Activated gamma-delta T cell treated with Interleukin-2 at 50 U/mL for 16 hours (primary cell): ENCODE data around the gene RASSF4.
A peak's percentile ranks its signal among the peaks of the same experiment; 100 is the strongest.

Experiments
- DNase-seq: peaks from one replicate; pipeline ENCODE4 v3.0.0-alpha.2; 2020

RASSF4 gene

GRCh38 chr10:44928462-44928861, 31.1 kb upstream of the RASSF4 start:
- DNase-seq, result no peak

- DNase-seq, result no peak
These were observed 30.0 kb upstream of the RASSF4 start for GRCh38 chr10:44929356-44930255.

GRCh38 chr10:44930904-44931620, 28.5 kb upstream of the RASSF4 start:
- DNase-seq, result no peak

DNA sequence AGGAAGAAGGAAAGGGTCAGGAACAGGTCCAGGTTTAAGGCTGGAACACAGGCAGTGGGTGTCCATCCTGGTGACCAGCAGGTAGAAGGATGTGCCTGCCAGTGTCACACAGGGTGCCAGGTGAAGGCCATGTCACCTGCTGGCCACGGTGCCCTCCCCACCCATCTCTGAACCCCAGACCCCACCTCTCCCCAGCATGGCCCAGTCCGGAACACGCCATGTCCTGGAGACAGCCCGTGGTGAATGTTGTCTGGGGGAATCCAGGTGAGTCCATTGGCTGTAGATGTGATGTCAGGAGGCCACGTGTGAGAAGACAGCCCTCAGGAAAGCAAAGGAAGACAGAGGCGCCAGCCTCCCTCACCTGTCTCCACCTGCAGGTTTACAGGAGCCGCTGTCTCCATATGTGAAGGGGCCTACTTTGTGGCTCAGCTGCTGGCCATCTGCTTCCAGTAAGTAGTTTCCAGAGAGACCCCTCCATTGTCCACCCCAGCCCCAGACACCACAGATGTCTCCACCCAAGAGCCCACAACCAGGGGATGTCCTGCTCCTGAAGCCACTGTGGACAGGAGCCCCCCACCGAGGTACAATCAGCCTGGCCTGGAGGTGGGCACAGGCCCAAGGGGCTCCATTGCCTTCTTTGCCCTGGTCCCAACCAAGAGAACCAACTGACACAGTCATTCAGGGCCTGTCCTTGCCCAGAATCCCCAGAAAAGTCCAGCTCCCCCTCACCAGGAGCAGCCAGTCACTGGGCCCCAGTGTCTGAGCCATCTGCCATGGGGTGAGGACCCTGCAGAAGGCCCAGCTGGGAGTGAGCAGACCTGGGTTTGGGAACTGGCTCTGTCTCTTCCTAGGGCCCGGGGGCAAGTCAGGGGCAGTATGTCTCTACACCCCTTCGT, 27.7 kb upstream of the RASSF4 start:
- DNase-seq, result no peak

- peak; percentile 87 for DNase-seq
These were observed 26.8 kb upstream of the RASSF4 start for GRCh38 chr10:44932517-44933450.

DNA sequence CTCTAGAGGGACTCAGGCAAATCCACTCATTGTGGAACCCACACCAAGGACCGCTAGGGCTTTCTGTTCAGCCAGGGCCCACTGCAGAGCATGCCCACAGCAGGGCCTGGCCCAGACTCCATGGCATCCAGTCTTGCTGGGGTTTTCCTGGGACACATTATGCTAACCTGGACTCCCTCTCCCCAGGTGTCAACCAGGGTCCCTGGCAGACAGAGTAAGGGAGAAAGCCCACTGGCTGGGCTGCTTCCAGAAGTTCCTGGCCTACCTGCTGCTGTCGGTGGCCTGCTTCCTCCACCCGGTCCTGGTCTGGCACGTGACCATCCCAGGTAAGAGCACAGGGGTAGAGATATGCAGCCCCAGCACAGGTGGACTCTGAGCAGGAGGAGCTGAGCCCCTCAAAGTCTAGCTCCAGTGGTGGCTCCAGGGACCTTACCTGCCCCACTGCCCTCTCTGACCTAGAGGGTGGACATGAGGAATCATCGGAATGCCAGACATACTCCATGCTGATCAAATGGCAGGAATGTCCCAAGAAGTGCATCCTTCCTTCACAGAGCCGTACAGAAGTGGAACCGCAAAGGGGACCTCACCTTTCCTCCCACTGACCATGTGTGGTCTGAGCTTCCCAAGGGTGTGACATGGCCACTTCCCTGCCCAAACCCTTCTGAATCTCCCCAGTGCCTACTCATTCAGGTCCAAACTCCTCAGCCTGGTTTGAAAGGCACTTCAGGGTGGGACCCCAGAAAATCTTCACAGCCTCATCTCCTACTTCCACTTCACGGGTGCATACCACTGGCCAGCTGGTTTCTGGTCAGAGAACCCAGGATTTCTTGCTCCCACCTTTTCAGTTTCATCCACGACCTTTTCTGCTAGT, 25.9 kb upstream of the RASSF4 start:
- no peak for DNase-seq

DNA sequence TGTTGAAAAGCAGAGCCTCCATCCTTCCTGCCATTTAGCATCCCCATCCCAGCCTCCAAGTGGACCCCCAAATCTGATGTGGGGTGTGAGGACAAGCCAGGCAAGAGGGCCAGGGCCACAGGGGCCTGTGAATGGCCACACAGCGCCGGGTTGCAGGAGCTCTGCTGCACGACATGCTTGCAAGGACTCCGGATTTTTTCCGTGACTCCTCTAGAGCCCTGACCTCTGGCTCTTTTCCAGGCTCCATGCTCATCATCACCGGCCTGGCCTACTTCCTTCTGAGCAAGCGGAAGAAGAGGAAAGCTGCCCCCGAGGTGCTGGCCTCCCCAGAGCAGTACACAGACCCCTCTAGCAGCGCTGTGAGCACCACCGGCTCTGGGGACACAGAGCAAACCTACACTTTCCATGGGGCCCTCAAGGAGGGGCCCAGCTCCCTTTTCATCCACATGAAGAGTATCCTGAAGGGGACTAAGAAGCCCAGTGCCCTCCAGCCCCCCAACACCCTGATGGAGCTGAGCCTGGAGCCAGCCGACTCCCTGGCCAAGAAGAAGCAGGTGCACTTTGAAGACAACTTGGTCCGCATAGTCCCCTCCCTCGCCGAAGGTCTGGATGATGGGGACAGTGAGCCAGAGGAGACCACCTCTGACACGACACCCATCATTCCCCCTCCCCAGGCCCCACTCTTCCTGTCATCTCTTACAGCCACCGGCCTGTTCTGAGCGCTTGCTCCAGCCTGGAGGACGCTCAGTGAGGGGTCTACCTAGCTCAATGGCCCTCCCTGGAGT, 25.0 kb upstream of the RASSF4 start:
- no peak for DNase-seq

DNA sequence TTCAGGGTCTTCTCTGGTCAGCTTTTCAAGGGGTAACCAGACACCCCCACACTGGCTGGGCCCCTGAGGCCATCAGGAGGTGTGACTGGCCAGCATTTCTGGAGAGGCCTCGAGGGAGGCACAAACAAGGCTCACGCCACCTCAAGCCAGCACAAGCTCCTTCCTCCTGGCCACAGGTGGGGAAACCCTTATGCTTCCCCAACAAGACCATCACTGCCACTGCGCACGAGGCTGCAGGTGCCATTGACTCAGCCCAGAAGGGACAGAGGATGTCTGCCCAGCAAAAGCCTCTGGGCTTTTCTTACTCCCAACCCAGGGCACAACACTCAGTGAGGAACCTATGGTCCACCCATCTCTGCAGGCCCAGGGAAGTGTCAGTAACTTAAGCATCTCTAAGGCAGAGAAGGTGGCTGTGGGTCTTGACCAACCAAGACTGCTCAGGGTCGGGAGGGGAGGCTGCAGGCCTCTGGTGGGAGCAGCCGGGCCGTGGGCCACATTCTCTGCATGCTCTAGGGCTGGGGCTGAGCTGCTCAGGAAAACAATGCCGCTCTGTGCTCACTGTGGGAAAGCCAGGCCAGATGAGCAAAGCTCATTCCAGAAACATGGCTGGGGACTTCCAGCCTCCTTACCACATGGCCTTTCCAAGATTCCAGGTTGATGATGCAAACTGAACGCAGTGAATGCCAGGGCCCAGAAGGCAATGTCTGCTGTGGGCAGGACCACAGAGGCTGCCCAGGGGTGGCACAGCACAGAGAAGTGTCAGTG, 24.2 kb upstream of the RASSF4 start:
- no peak for DNase-seq

DNA sequence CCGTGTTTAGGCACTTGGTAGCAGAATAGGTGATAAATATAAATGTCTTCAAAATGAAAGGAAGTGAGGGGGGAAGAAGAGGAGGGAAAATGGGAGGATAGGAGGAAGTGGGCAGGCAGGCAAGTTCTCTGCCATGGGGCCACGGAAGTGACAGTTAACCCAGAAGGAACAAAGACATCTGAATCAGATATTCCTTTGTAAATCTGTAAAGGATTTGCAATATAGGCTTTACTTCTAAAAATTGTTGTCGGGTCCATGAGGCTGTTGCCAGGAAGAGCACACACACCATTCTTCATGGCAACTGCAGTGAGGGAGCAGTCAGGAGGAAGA, 23.7 kb upstream of the RASSF4 start:
- DNase-seq, result no peak

GRCh38 chr10:44936314-44936975, 23.2 kb upstream of the RASSF4 start:
- no peak for DNase-seq

DNA sequence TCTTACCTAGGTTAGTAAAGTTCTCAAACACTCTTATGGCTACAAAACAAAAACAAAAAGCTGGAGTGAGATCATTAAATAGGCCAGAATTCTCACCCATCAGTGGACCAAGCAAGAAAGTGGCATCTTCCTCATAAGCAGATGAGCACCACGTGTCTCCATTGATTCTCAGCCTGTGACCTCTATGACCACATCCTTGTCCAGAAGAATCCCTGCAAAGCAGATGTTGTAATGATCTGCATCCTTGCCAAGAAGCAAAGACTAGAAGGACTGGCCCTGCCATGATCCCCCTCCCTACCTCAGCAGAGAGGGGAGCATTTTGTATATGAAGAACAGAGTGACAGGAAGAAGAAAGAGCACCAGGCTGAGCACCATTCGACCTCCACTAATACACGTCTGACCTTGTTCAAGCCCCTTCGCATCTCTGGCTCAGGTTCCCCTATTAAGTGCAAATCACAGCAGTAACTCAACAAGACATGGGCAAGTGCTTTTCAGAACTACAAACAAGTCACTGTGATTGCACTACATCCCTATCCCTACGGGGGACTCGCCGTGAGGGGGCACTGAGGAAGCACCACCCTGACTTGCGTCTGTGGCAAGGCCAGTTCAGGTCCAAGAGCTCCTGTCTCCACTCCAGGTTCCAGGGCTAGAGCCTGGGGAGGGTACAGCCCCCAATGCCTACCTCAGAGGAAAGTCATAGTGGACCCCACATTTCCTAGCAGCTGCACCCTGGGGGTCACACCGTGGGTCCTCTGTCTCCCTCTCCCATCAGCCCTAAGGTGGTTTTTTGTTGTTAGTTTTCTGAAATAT, 22.2 kb upstream of the RASSF4 start:
- no peak for DNase-seq

GRCh38 chr10:44938956-44939355, 20.6 kb upstream of the RASSF4 start:
- DNase-seq, result no peak

- no peak for DNase-seq
These were observed 19.8 kb upstream of the RASSF4 start for GRCh38 chr10:44939691-44940401.

GRCh38 chr10:44944354-44944753, 15.2 kb upstream of the RASSF4 start:
- DNase-seq, result no peak

DNA sequence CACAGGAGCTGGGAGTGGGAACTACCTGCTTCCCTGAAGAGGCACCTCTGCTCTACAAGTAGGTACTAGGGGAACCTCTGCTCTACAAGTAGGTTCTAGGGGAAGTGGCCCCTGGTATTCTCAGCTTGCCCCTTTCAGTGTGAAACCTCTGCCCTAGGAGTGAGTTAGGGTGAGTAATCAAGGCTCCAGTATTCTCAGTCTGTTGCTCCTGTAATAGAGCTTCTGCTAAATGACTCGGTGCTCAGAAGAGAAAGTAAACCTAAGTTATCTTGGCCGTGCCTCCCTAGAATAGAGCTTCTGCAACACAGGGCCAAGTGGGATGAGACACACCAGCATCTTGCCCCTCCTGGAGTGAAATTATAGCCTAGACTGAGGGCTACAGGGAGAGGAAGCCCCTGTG, 13.4 kb upstream of the RASSF4 start:
- no peak for DNase-seq

DNA sequence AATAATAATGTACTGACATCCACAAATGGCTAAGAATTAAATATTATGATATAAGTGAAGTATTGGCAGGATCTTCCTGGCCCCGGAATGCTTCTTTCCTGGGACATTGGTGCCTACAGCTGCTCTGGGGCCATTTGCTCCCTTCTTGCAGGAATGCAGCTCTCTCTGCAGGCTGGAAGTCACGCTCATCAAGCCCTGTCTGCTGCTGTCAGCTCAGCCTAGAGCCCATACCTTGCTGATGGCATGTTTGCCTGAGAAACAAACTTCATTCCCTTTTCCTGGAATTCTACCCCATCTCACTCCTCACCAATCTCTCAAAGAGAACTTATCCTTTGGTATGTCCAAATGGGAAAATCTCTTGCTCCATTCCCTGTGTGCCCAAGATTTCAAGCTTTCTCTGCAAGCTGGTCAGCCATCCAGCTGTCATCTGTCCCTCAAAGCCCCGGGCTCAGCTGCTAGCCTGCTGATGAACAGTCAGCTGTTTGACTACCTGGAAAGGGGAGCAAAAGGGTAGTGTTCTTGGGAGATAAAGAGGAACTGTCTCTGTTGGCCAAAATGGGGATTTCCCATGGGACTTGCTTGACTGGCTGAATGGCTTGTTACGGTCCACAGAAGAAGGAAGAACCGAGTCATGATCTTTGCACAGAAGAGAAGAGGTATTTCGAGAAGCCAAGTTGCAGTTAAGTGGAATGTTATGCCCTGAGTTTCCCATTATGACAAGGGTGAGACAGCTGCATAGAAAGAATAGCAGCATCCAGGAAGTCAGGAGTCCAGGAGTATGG, 12.0 kb upstream of the RASSF4 start:
- no peak for DNase-seq

GRCh38 chr10:44948642-44949041, 11.0 kb upstream of the RASSF4 start:
- no peak for DNase-seq
